ENCODE results near the gene ZNF84. TPM values are rescaled to one million over a fixed set of nuclear protein-coding genes. Genes with fewer than 3 reads are reported as not detected.

ZNF84 gene
- total and polyA plus RNA-seq, 2 of the 8 experiments (the other 6 are each of a cell fraction or from before 2014, with no cell fraction given), result 8.9 to 34.0 TPM

- TF ChIP-seq CBX8 (IDR thresholded peaks at IDR 0.05; ENCODE audit: borderline replicate concordance, low read depth, low read length) (no peak), JUND (IDR thresholded peaks at IDR 0.05; ENCODE audit: low read length) (no peak), BACH1 (IDR thresholded peaks at IDR 0.05; ENCODE audit: low read length) (0 out of 2 replicates have a peak, but pooled peaks have one; percentile 22), POLR2AphosphoS5 (IDR thresholded peaks at IDR 0.05; ENCODE audit: low read depth, low read length) (peak; percentile 90), ASH2L (IDR thresholded peaks at IDR 0.05; ENCODE audit: low read length) (peak; percentile 56)
Measured at GRCh38 chr12:133080368-133081158, 43.3 kb downstream of the ZNF84 start, which contains the start of gene ZNF140 (continued).

Measured in H1 (cell line).